SK-N-SH (cell line): ENCODE measurements around the gene GALNTL6. TPM values are rescaled to one million over a fixed set of nuclear protein-coding genes. Genes with fewer than 3 reads are reported as not detected.
A peak's percentile ranks its signal among the peaks of the same experiment; 100 is the strongest.

Experiments used
- CTCF ChIA-PET: fragments of 300-600, 350-600 bp; formaldehyde crosslinking; extraction: SDS; loops from one replicate; lab custom pipeline; 2021; lab: Yijun Ruan, JAX
- POLR2A ChIA-PET: fragments of 350-600 bp; sonication (Branson Sonifier 250); formaldehyde crosslinking; extraction: SDS; loops from one replicate; lab custom pipeline; 2020; ENCODE audit warnings: antibody characterized with exemption, inconsistent platforms; lab: Yijun Ruan, JAX
- DNase-seq: peaks from one replicate; pipeline ENCODE4 v3.0.0; 2012
- H2AFZ ChIP-seq: fragments of 200-600 bp; sonication (generic); 2 replicates; pipeline ENCODE4 v1.8.1; 2016; ENCODE audit warnings: antibody characterized with exemption, mild to moderate bottlenecking, low read depth
- H3F3A ChIP-seq: fragments of 200-600 bp; sonication (generic); replicated peaks from 2 replicates; pipeline ENCODE3; 2016; ENCODE audit warnings: antibody characterized with exemption, mild to moderate bottlenecking; ENCODE audit not compliant: insufficient read depth
- H3K27ac ChIP-seq, 2 experiments: fragments of 200-500 bp in 1 of 2; fragments of 200-600 bp in 1 of 2; sonication (Bioruptor generic) in 1 of 2; sonication (generic), shearing (Covaris generic) in 1 of 2; 2 replicates each; pipeline versions ENCODE4 v1.5.1 to v1.6.1; 2014 to 2016; ENCODE audit warnings: low read depth in 2 of 2, inconsistent platforms in 1 of 2, low read length in 1 of 2, mild to moderate bottlenecking in 1 of 2, mixed read lengths in 1 of 2
- H3K27me3 ChIP-seq: fragments of 200-600 bp; sonication (generic), shearing (Covaris generic); 2 replicates; pipeline ENCODE4 v1.6.1; 2016; ENCODE audit warnings: mixed run types; ENCODE audit not compliant: insufficient read depth
- H3K36me3 ChIP-seq, 2 experiments: fragments of 200-500 bp in 1 of 2; fragments of 200-600 bp in 1 of 2; sonication (Bioruptor generic) in 1 of 2; sonication (generic) in 1 of 2; replicated peaks in 1 of 2; 2 replicates each; pipeline versions ENCODE3 to v1.5.1; 2014 to 2016; ENCODE audit warnings: low read length in 1 of 2, mild to moderate bottlenecking in 1 of 2; ENCODE audit not compliant: insufficient read depth in 2 of 2, control insufficient read depth in 1 of 2
- H3K4me1 ChIP-seq, 2 experiments: fragments of 200-500 bp in 1 of 2; fragments of 200-600 bp in 1 of 2; sonication (Bioruptor generic) in 1 of 2; sonication (generic), shearing (Covaris generic) in 1 of 2; 2 replicates each; pipeline versions ENCODE4 v1.5.1 to v1.6.1; 2014 to 2016; ENCODE audit warnings: low read depth in 1 of 2, low read length in 1 of 2, mixed run types in 1 of 2; ENCODE audit not compliant: insufficient read depth in 2 of 2, control insufficient read depth in 1 of 2
- H3K4me2 ChIP-seq: fragments of 200-600 bp; sonication (generic), shearing (Covaris generic); 2 replicates; pipeline ENCODE4 v1.6.1; 2017; ENCODE audit warnings: mixed run types
- H3K4me3 ChIP-seq, 2 experiments: fragments of 200-500 bp in 1 of 2; fragments of 200-600 bp in 1 of 2; sonication (Bioruptor generic) in 1 of 2; sonication (generic), shearing (Covaris generic) in 1 of 2; 2 replicates each; pipeline versions ENCODE4 v1.5.1 to v1.8.1; 2014 to 2016; ENCODE audit warnings: low read depth in 2 of 2, inconsistent platforms in 1 of 2, low read length in 1 of 2, mild to moderate bottlenecking in 1 of 2, mixed read lengths in 1 of 2, moderate library complexity in 1 of 2
- H3K79me2 ChIP-seq: fragments of 200-600 bp; sonication (generic); 2 replicates; pipeline ENCODE4 v1.8.1; 2017; ENCODE audit warnings: mild to moderate bottlenecking; ENCODE audit not compliant: insufficient read depth
- H3K9ac ChIP-seq: fragments of 200-600 bp; sonication (generic); 2 replicates; pipeline ENCODE4 v1.6.1; 2017; ENCODE audit warnings: mixed run types
- H3K9me2 ChIP-seq: fragments of 200-600 bp; sonication (generic); 2 replicates; pipeline ENCODE4 v1.6.1; 2017; ENCODE audit warnings: mixed run types
- H3K9me3 ChIP-seq: fragments of 200-600 bp; sonication (generic); 2 replicates; pipeline ENCODE4 v1.6.1; 2017; ENCODE audit warnings: mixed run types, mild to moderate bottlenecking, moderate library complexity
- H4K20me1 ChIP-seq: fragments of 200-600 bp; sonication (generic); 2 replicates; pipeline ENCODE4 v1.6.1; 2017; ENCODE audit warnings: mild to moderate bottlenecking, mixed run types; ENCODE audit not compliant: insufficient read depth
- ELF1 ChIP-seq: IDR thresholded peaks from 2 replicates; pipeline ENCODE4 v1.4.0; 2012
- GATA2 ChIP-seq: sonication (generic); formaldehyde crosslinking; IDR thresholded peaks from 2 replicates; pipeline ENCODE4 v1.5.0; 2020; ENCODE audit warnings: mild to moderate bottlenecking, missing genetic modification reagents
- JUND ChIP-seq: IDR thresholded peaks from 2 replicates; pipeline ENCODE4 v1.4.0; 2012
- NFIC ChIP-seq: IDR thresholded peaks from 2 replicates; pipeline ENCODE4 v1.4.0; 2012; ENCODE audit warnings: borderline replicate concordance
- NRF1 ChIP-seq: IDR thresholded peaks from 2 replicates; pipeline ENCODE4 v1.6.1; 2012; ENCODE audit warnings: low read depth, mild to moderate bottlenecking, low read length
- RAD21 ChIP-seq: IDR thresholded peaks from 2 replicates; pipeline ENCODE4 v1.6.1; 2012; ENCODE audit warnings: mild to moderate bottlenecking, low read length
- RFX5 ChIP-seq: IDR thresholded peaks from 2 replicates; pipeline ENCODE4 v1.6.1; 2012; ENCODE audit warnings: mild to moderate bottlenecking, improper control_type of control experiment, low read length
- SIN3A ChIP-seq: IDR thresholded peaks from 2 replicates; pipeline ENCODE4 v1.6.1; 2012; ENCODE audit warnings: low read depth, mild to moderate bottlenecking, low read length, moderate library complexity, borderline replicate concordance
- SMC3 ChIP-seq: IDR thresholded peaks from 2 replicates; pipeline ENCODE4 v1.6.1; 2012; ENCODE audit warnings: low read depth, low read length, improper control_type of control experiment
- TAF1 ChIP-seq: IDR thresholded peaks from 2 replicates; pipeline ENCODE4 v1.6.1; 2012; ENCODE audit warnings: low read depth, mild to moderate bottlenecking, low read length, moderate library complexity, borderline replicate concordance
- TCF12 ChIP-seq: IDR thresholded peaks from 2 replicates; pipeline ENCODE4 v1.4.0; 2012
- TEAD4 ChIP-seq: IDR thresholded peaks from 2 replicates; pipeline ENCODE4 v1.4.0; 2012; ENCODE audit warnings: mild to moderate bottlenecking, borderline replicate concordance; ENCODE audit not compliant: insufficient read depth
- WGBS: methylation state at CpG from one replicate; pipeline ENCODE4 v1.1.6; 2017; ENCODE audit warnings: low lambda C conversion rate; 5-methylcytosine and 5-hydroxymethylcytosine counted together
- polyA plus RNA-seq, 3 experiments: library from polyadenylated mRNA; depleted of rRNA; stranded (reverse); fragments of >200 nt; gene quantifications; 2 replicates each; pipeline ENCODE4 v1.2.3, GENCODE V29; 2012
- TF ChIP-seq, protein P1 (sequence below): fragments of 150-350 bp; IDR thresholded peaks from 2 replicates; pipeline ENCODE4 v1.6.1; 2016; ENCODE audit warnings: mild to moderate bottlenecking, low read depth, low read length
- TF ChIP-seq, protein P2 (sequence below): IDR thresholded peaks from 2 replicates; pipeline ENCODE4 v1.4.0; 2012; ENCODE audit warnings: low read depth, borderline replicate concordance
- TF ChIP-seq, protein P3 (sequence below): IDR thresholded peaks from 2 replicates; pipeline ENCODE4 v1.6.1; 2012; ENCODE audit warnings: mild to moderate bottlenecking, low read depth, low read length, moderate library complexity
- TF ChIP-seq, protein P4 (sequence below): fragments of 200-600 bp; sonication (generic); IDR thresholded peaks from 2 replicates; pipeline ENCODE4 v1.6.1; 2017; ENCODE audit warnings: antibody characterized with exemption, mild to moderate bottlenecking, moderate library complexity

Gene GALNTL6
- polyA plus RNA-seq, 1 of the 3 experiments (the other 2 are of a cell fraction), result 0.07 TPM

DNA sequence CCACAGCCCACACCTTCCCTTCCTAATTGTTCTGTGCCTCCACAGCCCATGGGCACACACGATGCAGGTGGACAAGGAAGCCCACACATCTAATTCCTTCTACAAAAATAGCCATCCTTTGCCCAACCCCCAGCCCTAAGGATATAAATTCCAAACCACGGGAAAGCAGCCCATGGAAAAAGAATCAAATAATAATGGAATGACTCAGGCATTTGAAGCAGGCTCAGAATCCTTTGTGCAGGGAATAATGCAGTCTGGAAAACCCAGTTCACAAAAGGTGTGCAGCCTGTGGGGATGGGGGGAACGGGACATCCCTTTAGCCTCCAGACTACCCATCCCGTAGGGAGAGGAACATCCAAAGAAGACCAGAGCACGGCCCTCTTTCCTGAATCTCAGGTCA lies 1013.1 kb downstream of the GALNTL6 start (continued):
- TF ChIP-seq SMC3 (no peak), TAF1 (no peak)

DNA sequence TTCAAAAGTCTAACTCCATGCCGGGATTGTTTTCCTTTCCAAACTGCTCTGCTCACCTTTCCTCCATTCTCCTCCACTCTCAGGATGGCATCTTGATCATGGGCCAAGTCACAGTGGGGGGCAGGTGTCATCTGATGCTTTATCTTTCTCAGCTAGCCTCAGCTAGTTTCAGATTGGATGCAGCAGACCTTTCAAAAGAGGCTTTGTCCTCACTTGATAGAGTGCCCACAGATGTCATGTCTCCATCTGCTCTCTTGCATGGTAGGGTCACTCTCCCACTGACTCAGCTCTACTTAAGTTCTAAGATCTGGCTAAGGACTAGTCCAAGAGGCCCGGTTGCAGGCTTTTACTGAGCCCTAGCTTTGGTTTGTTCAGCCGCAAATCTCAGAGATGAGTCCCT lies 1013.7 kb downstream of the GALNTL6 start:
- H3K9me2 ChIP-seq, result no peaks in the 10 kb centered on the region
- no peaks in the 10 kb centered on the region for H3K36me3 ChIP-seq
- H3K9ac ChIP-seq, result no peak overlapping the region
- no peaks in the 10 kb centered on the region for H3K4me1 ChIP-seq
- H2AFZ ChIP-seq, result no peak overlapping the region
- no peaks in the 10 kb centered on the region for H4K20me1 ChIP-seq
- no peaks in the 10 kb centered on the region for H3F3A ChIP-seq
- CTCF ChIA-PET, result no interaction called here
- no peaks in the 10 kb centered on the region for H3K79me2 ChIP-seq
- no peak overlapping the region for H3K27ac ChIP-seq
- H3K4me2 ChIP-seq, result no peak overlapping the region
- no peak overlapping the region for H3K4me3 ChIP-seq
- WGBS, result 57% methylated on average over 3 of the region's 3 CpGs
- no peaks in the 10 kb centered on the region for H3K9me3 ChIP-seq
- no peak for TF ChIP-seq NFIC
- TF ChIP-seq GATA2 (CRISPR knock-in tag), result no peak
- TF ChIP-seq RFX5, result no peak
- TF ChIP-seq, protein P1, sequence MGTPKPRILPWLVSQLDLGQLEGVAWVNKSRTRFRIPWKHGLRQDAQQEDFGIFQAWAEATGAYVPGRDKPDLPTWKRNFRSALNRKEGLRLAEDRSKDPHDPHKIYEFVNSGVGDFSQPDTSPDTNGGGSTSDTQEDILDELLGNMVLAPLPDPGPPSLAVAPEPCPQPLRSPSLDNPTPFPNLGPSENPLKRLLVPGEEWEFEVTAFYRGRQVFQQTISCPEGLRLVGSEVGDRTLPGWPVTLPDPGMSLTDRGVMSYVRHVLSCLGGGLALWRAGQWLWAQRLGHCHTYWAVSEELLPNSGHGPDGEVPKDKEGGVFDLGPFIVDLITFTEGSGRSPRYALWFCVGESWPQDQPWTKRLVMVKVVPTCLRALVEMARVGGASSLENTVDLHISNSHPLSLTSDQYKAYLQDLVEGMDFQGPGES, result no peak
- TF ChIP-seq NRF1, result no peak
- no peak for TF ChIP-seq RAD21
- TF ChIP-seq ELF1, result no peak
- TF ChIP-seq, protein P2, sequence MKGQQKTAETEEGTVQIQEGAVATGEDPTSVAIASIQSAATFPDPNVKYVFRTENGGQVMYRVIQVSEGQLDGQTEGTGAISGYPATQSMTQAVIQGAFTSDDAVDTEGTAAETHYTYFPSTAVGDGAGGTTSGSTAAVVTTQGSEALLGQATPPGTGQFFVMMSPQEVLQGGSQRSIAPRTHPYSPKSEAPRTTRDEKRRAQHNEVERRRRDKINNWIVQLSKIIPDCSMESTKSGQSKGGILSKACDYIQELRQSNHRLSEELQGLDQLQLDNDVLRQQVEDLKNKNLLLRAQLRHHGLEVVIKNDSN, result no peak
- TF ChIP-seq, all 33 proteins: peak for 0
- POLR2A ChIA-PET, result no interaction called here
- H3K27me3 ChIP-seq, result no peaks in the 10 kb centered on the region
- DNase-seq, result no peak

DNA sequence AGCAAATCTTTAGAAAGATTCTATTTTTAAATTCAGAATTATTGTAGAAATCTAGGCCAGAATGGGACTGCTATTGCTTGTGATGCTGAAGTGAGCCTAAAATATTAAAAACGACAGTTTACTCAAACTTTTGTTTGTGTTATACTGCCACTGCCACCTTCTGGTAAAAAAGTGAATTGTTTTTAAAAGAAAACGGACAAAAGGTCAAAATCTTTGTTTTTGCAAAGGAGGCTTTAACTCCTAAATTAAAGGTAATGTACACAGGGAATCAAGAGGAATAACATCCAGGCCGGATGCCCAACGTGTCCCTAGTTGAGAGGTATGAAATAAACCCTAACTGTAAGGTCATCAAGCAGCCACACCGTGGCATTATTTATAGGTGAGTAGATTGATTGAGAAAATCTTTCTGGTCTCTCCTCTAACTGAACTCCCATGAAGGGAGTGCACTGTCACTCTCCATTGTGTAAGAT lies 1017.1 kb downstream of the GALNTL6 start:
- Histone ChIP-seq H2AFZ (peak overlapping the region; percentile 24; the same call in 1 of the 2 replicates), H3K79me2 (no peaks in the 10 kb centered on the region), H3K9ac (no peak overlapping the region), H3K36me3 (no peaks in the 10 kb centered on the region), H3K4me1 (no peaks in the 10 kb centered on the region), H3K9me3 (no peaks in the 10 kb centered on the region), H3K27me3 (no peaks in the 10 kb centered on the region), H4K20me1 (no peaks in the 10 kb centered on the region), H3K9me2 (no peaks in the 10 kb centered on the region), H3K4me2 (no peak overlapping the region), H3K4me3 (no peak overlapping the region; a peak in 1 of 4 replicates), H3F3A (no peaks in the 10 kb centered on the region), H3K27ac (no peak overlapping the region)
- ChIA-PET POLR2A (no interaction called here), CTCF (interaction anchor here (0.9 to 1.1 kb wide), 2 partner anchors 51 to 1840 kb away, joined by 3 to 4 read pairs; no protein-coding TSS in a partner anchor)
- 7% methylated on average over 5 of the region's 5 CpGs for WGBS
- peak; percentile 12 for DNase-seq
- TF ChIP-seq, protein P3, sequence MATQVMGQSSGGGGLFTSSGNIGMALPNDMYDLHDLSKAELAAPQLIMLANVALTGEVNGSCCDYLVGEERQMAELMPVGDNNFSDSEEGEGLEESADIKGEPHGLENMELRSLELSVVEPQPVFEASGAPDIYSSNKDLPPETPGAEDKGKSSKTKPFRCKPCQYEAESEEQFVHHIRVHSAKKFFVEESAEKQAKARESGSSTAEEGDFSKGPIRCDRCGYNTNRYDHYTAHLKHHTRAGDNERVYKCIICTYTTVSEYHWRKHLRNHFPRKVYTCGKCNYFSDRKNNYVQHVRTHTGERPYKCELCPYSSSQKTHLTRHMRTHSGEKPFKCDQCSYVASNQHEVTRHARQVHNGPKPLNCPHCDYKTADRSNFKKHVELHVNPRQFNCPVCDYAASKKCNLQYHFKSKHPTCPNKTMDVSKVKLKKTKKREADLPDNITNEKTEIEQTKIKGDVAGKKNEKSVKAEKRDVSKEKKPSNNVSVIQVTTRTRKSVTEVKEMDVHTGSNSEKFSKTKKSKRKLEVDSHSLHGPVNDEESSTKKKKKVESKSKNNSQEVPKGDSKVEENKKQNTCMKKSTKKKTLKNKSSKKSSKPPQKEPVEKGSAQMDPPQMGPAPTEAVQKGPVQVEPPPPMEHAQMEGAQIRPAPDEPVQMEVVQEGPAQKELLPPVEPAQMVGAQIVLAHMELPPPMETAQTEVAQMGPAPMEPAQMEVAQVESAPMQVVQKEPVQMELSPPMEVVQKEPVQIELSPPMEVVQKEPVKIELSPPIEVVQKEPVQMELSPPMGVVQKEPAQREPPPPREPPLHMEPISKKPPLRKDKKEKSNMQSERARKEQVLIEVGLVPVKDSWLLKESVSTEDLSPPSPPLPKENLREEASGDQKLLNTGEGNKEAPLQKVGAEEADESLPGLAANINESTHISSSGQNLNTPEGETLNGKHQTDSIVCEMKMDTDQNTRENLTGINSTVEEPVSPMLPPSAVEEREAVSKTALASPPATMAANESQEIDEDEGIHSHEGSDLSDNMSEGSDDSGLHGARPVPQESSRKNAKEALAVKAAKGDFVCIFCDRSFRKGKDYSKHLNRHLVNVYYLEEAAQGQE, result no peak
- TF ChIP-seq RAD21 (peak; percentile 76), JUND (no peak), TCF12 (no peak), SIN3A (no peak), SMC3 (peak; percentile 37; the same call in 1 of the 2 replicates), TEAD4 (no peak)
- TF ChIP-seq, protein P4, sequence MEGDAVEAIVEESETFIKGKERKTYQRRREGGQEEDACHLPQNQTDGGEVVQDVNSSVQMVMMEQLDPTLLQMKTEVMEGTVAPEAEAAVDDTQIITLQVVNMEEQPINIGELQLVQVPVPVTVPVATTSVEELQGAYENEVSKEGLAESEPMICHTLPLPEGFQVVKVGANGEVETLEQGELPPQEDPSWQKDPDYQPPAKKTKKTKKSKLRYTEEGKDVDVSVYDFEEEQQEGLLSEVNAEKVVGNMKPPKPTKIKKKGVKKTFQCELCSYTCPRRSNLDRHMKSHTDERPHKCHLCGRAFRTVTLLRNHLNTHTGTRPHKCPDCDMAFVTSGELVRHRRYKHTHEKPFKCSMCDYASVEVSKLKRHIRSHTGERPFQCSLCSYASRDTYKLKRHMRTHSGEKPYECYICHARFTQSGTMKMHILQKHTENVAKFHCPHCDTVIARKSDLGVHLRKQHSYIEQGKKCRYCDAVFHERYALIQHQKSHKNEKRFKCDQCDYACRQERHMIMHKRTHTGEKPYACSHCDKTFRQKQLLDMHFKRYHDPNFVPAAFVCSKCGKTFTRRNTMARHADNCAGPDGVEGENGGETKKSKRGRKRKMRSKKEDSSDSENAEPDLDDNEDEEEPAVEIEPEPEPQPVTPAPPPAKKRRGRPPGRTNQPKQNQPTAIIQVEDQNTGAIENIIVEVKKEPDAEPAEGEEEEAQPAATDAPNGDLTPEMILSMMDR, result peak; percentile 74
